NCI-H446 treated with DMSO at 0.1 percent for 48 hours (cell line): ENCODE results near the gene CHMP5.
A peak's percentile ranks its signal among the peaks of the same experiment; 100 is the strongest.

Experiments
- DNase-seq: peaks from one replicate; lab custom pipeline; 2025; lab: John Stamatoyannopoulos, UW

The CHMP5 gene

GRCh38 chr9:33264473-33265177 lies at the start of gene CHMP5, which contains the start of gene BAG1:
Gene CHMP5, plus strand, starts transcription at chr9:33265049. Its CDS starts 30 bp downstream, at chr9:33265079.
Gene BAG1, minus strand, starts transcription at chr9:33264708.
- DNase-seq, result peak; percentile 98

DNA sequence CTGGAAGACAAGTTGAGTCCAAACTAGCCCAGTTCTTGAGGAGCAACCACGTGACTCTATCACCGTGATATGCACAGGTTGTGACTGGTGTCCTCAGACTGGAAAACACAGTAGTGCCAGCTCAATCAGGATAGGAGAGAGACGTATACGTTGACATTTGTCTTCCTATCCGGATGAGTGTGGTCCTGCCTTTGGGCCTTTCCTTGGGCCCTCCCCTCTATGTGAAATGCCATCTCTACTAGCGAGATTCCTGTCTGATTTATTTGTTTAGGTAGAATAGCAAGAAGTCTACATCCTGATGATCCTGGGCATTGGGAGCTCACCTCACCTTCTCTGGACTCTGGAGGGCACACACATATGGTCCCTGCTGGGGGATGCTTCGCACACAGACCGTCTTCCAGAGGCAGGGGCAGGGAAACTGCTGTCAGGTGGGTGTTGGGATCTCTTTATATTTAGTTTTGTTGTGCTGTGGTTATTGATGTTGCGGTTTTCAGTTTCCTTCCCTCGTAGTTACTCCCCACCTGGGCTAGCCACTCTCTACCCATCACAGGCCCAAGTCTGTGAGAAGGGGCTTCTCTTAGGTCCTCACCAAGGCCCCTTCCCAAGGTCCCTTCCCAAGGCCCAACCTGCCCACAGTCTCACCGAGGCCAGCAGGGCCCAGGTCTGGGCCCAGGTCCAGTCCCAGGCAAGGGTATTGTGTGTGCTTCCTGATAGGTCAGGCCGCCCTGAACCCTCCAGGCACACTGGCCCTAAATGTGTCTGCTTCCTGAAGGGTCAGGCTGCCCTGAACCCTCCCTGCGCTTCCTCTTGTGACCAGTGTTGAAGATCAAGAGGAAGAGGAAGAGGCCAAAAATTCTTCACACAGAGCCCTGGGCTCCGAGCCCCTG lies 43.9 kb upstream of the CHMP5 start:
- no peak for DNase-seq

- no peak for DNase-seq
These were observed 43.3 kb upstream of the CHMP5 start for GRCh38 chr9:33221568-33221884.

GRCh38 chr9:33222031-33222430 lies 42.8 kb upstream of the CHMP5 start:
- no peak for DNase-seq

GRCh38 chr9:33223696-33224095 lies 41.2 kb upstream of the CHMP5 start:
- DNase-seq, result no peak

- peak; percentile 60 for DNase-seq
These were observed 39.3 kb upstream of the CHMP5 start for GRCh38 chr9:33225319-33226147.

DNA sequence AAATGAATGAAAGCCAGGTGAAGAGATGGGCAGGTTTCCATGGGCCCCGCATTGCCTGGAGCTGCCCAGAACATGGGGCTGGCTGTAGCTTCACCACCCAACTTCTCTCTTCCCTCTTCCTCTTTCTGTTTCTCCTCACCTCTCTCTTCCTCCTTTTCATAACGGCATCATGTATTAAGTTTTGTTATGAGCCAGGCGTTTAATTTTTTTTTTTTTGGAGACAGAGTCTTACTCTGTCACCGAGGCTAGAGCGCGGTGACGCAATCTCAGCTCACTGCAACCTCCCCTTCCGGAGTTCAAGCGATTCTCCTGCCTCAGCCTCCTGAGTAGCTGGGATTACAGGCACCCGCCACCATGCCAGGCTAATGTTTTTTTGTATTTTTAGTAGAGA lies 37.8 kb upstream of the CHMP5 start:
- no peak for DNase-seq

DNA sequence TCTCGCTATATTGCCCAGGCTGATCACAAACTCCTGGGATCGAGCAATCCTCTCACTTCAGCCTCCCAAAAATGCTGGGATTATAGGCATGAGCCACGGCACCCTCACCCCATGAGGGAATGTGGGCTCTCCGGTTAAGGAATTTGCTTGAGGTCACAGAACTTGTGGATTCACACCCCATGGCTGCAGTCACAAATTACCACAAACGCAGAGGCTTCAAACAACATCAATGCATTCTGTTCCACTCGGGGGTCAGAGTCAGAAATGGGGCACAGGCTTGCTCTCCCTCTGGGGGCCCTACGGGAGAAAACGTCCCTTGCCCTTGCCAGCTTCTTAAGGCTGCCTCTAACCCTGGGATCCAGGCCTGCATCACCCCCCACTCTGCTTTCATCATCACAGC lies 37.1 kb upstream of the CHMP5 start:
- no peak for DNase-seq

DNA sequence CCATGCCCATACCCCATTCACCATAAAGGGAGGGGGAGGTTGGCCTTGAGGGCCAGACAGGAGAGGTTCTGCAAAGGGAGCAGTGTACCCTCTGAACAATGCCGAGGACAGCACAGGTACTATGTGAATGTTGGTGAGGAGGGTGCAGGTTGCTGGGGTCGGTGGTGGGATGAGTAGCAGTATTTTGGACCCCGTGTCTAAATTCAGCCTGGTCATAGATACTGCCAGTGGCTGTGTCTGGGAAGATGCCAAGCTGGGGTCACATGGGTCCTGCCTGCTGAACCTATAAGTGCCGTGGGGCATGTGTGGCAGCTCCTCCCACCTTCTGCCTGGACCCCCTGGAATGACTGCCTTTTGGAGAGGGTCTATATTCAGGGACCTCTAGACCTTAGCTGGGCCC lies 36.2 kb upstream of the CHMP5 start:
- no peak for DNase-seq

DNA sequence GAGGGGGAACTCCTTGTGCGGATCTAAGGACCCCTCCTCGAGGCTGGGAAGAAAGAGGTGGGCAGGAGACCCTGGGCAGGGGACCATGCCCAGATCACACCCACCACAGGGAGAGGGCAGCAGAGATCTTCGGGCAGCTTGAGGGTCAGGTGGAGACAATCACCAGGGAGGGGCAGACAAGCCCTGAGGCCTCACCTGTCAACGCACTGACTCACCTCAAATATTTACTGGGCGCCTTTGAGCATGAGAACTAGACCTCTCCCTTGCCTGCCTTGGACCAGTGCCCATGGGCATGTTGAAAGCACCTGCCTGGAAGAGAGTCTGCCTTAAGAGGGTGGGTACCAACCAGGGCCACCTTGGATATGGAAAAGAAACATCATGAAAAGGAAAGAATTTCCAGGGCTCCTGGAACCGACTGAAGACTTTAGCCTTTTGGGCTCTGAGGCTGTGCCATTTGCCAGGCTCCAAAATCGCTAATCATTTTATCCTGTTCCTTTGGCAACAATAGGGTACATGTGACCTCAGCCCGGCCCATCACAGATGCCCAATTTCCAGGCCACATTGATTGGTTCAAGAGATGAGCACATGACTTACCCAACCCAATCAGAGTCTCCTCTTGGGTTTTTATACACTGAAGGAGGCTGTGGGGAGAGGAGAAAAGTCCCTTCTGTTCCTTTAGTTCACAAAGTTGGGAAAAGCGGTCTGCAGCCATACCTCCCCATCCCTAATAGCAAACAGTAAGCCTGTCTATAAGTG lies 35.3 kb upstream of the CHMP5 start:
- peak; percentile 31 for DNase-seq

DNA sequence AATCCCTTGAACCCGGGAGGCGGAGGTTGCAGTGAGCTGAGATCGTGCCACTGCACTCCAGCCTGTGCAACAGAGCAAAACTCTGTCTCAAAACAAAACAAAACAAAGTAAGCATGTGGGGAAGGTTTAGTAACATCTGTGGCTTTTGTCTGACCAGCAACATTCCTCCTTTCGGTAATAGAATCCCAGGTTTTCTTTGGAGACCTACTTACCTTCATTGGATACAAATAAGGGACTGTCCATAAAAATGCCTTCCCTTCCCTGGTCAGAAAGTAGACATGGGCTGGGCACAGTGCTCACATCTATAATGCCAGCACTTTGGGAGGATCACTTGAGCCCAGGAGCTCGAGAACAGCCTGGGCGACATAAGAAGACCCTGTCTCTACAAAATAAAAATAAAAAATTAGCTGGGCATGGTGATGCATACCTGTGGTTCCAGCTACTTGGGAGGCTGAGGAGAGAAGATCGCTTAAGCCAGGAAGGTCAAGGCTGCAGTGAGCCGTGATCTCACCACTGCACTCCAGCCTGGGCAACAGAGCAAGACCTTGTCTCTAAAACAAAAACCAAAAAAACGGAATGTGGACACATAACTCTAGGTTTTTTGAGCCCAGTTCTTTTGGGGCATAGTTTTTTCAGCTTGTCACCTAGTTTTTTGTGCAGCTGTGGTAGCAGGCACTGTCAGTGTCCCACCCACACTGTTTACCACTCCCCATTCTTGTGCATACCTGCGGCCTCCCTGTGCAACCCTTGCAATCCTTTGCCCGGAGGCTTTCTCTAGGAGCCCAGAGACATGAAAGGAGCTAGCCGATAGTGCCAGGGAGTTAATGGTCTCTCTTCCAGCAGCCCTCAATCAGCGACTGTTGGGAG lies 33.9 kb upstream of the CHMP5 start:
- DNase-seq, result no peak

DNA sequence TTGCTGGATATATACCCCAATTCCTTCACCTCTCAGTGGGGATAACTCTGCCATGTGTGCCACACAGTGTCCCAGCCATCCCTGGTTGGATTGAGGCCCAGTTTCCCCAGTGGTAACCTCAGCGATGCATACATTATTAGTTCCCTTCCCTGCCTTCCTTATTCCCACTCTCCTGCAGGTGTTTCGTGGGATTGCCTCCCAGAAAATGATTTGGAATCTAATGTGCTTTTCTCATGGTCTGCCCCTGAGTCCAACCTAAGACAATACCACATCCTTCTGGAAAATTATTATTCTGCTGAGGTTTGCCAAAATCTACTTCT lies 33.3 kb upstream of the CHMP5 start:
- no peak for DNase-seq

GRCh38 chr9:33232815-33233214 lies 32.0 kb upstream of the CHMP5 start:
- DNase-seq, result no peak

DNA sequence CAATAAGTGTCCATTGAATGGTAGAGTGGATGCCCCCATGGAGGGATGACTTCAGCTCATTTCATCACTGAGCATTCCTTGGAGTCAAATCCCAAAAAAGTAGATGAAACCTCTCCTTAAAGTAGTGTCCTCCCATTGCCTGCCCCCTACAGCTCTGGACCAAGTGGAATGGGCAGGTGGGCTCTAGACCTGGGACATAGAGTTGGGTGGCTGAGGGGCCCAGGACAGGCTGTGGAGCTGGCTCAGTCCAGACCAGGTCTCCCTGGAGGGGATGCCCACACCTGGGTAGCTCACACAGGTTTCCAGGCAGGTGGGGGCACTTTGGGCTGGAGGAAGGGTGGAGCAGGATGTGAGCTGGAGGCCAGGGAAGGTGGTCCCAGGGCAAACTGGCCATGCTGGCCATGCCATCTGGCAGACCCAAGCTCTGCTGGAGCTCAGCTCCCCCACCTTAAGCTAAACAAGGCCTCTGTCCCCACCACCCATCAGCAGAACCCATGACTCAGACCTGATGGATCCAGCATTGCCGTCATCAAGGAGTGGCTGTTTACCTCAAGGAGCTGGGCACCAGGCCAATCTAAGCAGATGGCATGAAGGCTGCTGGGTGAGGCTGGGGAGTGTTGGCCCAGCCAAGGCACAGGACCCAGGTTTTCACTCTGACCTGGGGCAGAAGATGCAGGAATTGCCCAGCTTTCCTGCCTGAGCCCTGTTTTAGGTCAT lies 31.1 kb upstream of the CHMP5 start:
- DNase-seq, result peak; percentile 61

DNA sequence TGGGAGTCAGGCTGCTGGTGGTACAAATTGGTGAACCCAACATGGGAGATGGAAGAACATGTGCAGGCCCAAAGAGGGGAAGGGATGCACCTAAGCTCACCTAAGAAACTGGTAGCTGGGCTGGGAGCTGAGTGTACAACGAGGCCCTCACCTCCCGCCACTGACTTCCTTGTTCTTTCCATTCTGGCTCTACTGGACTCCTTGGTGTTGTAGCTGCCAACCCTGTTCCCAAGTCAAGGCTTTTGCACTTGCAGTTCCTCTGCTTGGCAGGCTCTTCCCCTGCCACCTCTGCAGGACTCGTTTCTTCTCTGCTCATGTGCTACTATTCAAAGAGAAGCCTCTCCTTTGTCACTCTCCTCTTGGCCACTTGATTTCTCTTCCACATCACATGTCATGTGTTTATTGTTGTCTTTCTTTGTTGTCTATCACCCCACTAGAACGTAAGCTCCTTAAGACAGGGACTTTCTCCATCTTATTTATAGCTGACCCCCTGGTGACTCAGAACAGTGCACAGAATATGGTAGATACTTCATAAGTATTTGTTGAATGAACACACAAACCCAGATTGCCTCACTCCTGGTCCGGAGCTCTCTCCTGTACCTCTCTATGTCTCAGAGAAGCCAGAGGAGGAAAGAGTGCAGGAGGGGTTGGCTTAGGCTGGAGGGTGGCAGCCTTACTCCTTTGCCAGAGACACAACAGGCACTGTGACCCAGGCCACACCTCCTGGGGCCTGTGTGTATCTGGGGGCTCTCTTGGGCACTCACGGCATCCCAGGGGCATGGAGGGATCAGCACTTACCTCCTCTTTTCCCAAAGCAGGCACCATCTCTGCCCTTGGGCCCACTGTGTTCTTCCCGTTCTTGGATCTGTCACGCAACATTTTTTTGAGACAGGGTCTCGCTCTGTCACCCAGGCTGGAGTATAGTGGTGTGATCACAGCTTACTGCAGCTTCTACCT lies 30.1 kb upstream of the CHMP5 start:
- DNase-seq, result no peak

DNA sequence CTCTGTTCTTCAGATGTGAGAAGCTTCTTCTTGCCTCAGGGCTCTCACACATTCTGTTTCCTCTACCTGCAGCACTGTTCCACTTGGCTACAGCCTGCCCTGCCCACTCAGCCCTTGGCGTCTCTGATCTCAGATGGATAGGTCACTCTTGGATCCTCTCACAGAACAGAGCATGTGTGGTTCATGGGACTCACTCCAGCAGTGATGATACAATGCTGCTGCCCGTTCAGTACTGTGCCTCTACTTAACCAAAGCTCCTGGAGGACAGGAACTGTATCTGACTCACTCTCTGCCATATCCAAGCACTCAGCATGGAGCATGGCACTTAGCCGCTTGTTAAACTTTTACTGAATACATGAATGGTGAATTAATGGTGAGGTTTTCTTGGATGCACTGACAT lies 28.3 kb upstream of the CHMP5 start:
- DNase-seq, result no peak

- no peak for DNase-seq
These were observed 24.9 kb upstream of the CHMP5 start, which contains the start of gene SPINK4 for GRCh38 chr9:33239921-33240320. Gene SPINK4, plus strand, starts transcription at chr9:33240167. Its CDS starts 42 bp downstream, at chr9:33240209.

- no peak for DNase-seq
These were observed 23.6 kb upstream of the CHMP5 start for GRCh38 chr9:33241298-33241697.

GRCh38 chr9:33242609-33243134 lies 22.2 kb upstream of the CHMP5 start:
- DNase-seq, result no peak
